Trophoblast cell (in vitro differentiated cells and primary cell): ENCODE data around the gene AP4S1.
A peak's percentile ranks its signal among the peaks of the same experiment; 100 is the strongest.

Source experiments
- DNase-seq, 2 donors: peaks; one replicate each; pipeline ENCODE4 v3.0.0-alpha.2; 2016
- H2AFZ ChIP-seq: 2 replicates; pipeline ENCODE4 v1.6.1; 2013; ENCODE audit warnings: low read length, moderate library complexity, mild to moderate bottlenecking; ENCODE audit not compliant: insufficient read depth, poor library complexity
- H2AK5ac ChIP-seq: 2 replicates; pipeline ENCODE4 v1.6.1; 2013; ENCODE audit warnings: mild to moderate bottlenecking, low read length
- H2BK120ac ChIP-seq: 2 replicates; pipeline ENCODE4 v1.6.1; 2013; ENCODE audit warnings: low read length, mild to moderate bottlenecking, moderate library complexity; ENCODE audit not compliant: insufficient read depth, poor library complexity
- H2BK12ac ChIP-seq: 2 replicates; pipeline ENCODE4 v1.6.1; 2013; ENCODE audit warnings: mild to moderate bottlenecking, low read length, moderate library complexity
- H2BK5ac ChIP-seq: 2 replicates; pipeline ENCODE4 v1.6.1; 2013; ENCODE audit warnings: low read length, low read depth, moderate library complexity, mild to moderate bottlenecking; ENCODE audit not compliant: poor library complexity
- H3K14ac ChIP-seq: 2 replicates; pipeline ENCODE4 v1.6.1; 2013; ENCODE audit warnings: mild to moderate bottlenecking, low read length
- H3K18ac ChIP-seq: 2 replicates; pipeline ENCODE4 v1.6.1; 2013; ENCODE audit warnings: mild to moderate bottlenecking, low read length
- H3K23ac ChIP-seq: 2 replicates; pipeline ENCODE4 v1.6.1; 2013; ENCODE audit warnings: low read length
- H3K27ac ChIP-seq: 2 replicates; pipeline ENCODE4 v1.5.1; 2013; ENCODE audit warnings: low read depth, mild to moderate bottlenecking, inconsistent platforms, low read length, moderate library complexity
- H3K27me3 ChIP-seq: 2 replicates; pipeline ENCODE4 v1.6.1; 2013; ENCODE audit warnings: inconsistent platforms, mild to moderate bottlenecking, low read length, moderate library complexity; ENCODE audit not compliant: insufficient read depth
- H3K36me3 ChIP-seq, 2 experiments: 1 replicate in 1 of 2; 2 replicates in 1 of 2; pipeline ENCODE4 v1.6.1; 2013; ENCODE audit warnings: low read length in 2 of 2, mild to moderate bottlenecking in 2 of 2, moderate library complexity in 1 of 2; ENCODE audit not compliant: insufficient read depth in 2 of 2, control insufficient read depth in 1 of 2
- H3K4ac ChIP-seq: 2 replicates; pipeline ENCODE4 v1.6.1; 2013; ENCODE audit warnings: low read depth, mild to moderate bottlenecking, low read length, moderate library complexity
- H3K4me1 ChIP-seq, 2 experiments: 1 replicate in 1 of 2; 2 replicates in 1 of 2; pipeline ENCODE4 v1.6.1; 2013; ENCODE audit warnings: low read length in 2 of 2, mild to moderate bottlenecking in 2 of 2, moderate library complexity in 1 of 2; ENCODE audit not compliant: insufficient read depth in 2 of 2, control insufficient read depth in 1 of 2
- H3K4me2 ChIP-seq: 2 replicates; pipeline ENCODE4 v1.6.1; 2013; ENCODE audit warnings: inconsistent platforms, mild to moderate bottlenecking, low read length, moderate library complexity
- H3K4me3 ChIP-seq: 2 replicates; pipeline ENCODE4 v1.5.1; 2013; ENCODE audit warnings: mild to moderate bottlenecking, low read depth, low read length, inconsistent platforms
- H3K79me1 ChIP-seq: one replicate; pipeline ENCODE4 v1.6.1; 2013; ENCODE audit warnings: low read length
- H3K79me2 ChIP-seq: 2 replicates; pipeline ENCODE4 v1.6.1; 2013; ENCODE audit warnings: low read length, mild to moderate bottlenecking; ENCODE audit not compliant: control insufficient read depth, insufficient read depth, poor library complexity
- H3K9ac ChIP-seq: 2 replicates; pipeline ENCODE4 v1.6.1; 2013; ENCODE audit warnings: mild to moderate bottlenecking, low read length
- H3K9me3 ChIP-seq: 2 replicates; pipeline ENCODE4 v1.6.1; 2013; ENCODE audit warnings: low read depth, mild to moderate bottlenecking, control low read depth, inconsistent platforms, low read length; ENCODE audit not compliant: insufficient read depth
- H4K12ac ChIP-seq: 2 replicates; pipeline ENCODE4 v1.6.1; 2013; ENCODE audit warnings: low read depth, mild to moderate bottlenecking, low read length, moderate library complexity
- H4K8ac ChIP-seq: 2 replicates; pipeline ENCODE4 v1.6.1; 2013; ENCODE audit warnings: low read depth, mild to moderate bottlenecking, low read length, moderate library complexity
- H4K91ac ChIP-seq: one replicate; pipeline ENCODE4 v1.6.1; 2013; ENCODE audit warnings: low read depth, mild to moderate bottlenecking, low read length, moderate library complexity
- WGBS: extraction: QIAGEN DNeasy Blood & Tissue Kit; methylation state at CpG from one replicate; pipeline ENCODE4 v1.1.7; 2013; ENCODE audit warnings: missing lambda C conversion rate; ENCODE audit not compliant: insufficient read length, insufficient coverage; ENCODE audit errors: extremely low coverage; 5-methylcytosine and 5-hydroxymethylcytosine counted together

The AP4S1 gene

DNA sequence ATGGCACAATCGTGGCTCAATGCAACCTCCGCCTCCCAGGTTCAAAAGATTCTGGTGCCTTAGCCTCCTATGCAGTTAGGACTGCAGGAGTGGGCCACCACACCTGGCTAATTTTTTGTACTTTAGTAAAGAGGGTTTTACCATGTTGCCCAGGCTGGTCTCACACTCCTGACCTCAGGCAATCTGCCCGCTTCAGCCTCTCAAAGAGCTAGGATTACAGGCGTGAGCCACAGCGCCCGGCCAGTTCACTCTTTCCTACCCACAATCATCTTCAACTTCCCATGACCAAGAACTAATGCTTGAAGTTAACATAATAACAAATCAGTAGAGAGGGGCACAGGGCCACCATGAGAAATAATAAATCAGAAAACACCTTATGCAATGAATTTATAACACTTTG, 99.8 kb downstream of the AP4S1 start:
- H3K18ac ChIP-seq = no peak overlapping the region
- no peak overlapping the region for H3K23ac ChIP-seq
- no peak overlapping the region for H2AK5ac ChIP-seq
- no peak overlapping the region for H2BK5ac ChIP-seq
- no peaks in the 10 kb centered on the region for H3K27me3 ChIP-seq
- H3K9ac ChIP-seq = no peak overlapping the region
- H3K9me3 ChIP-seq = peaks cover 3% of the 10 kb centered on the region
- no peak overlapping the region for H4K12ac ChIP-seq
- no peak overlapping the region for H4K91ac ChIP-seq
- no peak overlapping the region for H3K4me2 ChIP-seq
- peaks cover 27 to 35% of the 10 kb centered on the region in 2 experiments for H3K36me3 ChIP-seq
- WGBS = no CpG with 5 or more reads among the region's 6 CpGs
- H3K14ac ChIP-seq = no peak overlapping the region
- H3K27ac ChIP-seq = no peak overlapping the region
- no peak overlapping the region for H2AFZ ChIP-seq
- no peaks in the 10 kb centered on the region for H3K79me1 ChIP-seq
- H2BK12ac ChIP-seq = no peak overlapping the region
- no peak overlapping the region for H2BK120ac ChIP-seq
- DNase-seq = no peak
- H3K79me2 ChIP-seq = no peaks in the 10 kb centered on the region
- no peaks in the 10 kb centered on the region for H3K4me1 ChIP-seq
- H4K8ac ChIP-seq = no peak overlapping the region
- no peak overlapping the region for H3K4ac ChIP-seq
- no peak overlapping the region for H3K4me3 ChIP-seq

DNA sequence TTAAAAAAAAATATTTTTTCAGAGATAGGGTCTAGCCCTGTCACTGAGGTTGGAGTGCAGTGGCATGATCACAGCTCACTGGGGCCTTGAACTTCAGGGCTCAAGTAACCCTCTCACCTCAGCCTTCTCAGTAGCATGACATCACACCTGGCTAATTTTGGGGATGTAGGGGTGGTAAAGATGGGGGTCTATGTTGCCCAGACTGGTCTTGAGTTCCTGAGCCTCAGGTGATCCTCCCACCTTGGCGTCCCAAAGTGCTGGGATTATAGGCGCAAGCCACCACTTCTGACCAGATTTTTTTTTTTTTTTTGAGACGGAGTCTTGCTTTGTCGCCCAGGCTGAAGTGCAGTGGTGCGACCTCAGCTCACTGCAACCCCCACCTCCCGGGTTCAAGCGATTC, 101.2 kb downstream of the AP4S1 start:
- Histone ChIP-seq H3K79me2 (no peaks in the 10 kb centered on the region), H3K27ac (no peak overlapping the region), H2BK120ac (no peak overlapping the region), H3K4me3 (no peak overlapping the region), H4K12ac (no peak overlapping the region), H3K9me3 (peaks cover 3% of the 10 kb centered on the region), H2AFZ (no peak overlapping the region), H2BK5ac (no peak overlapping the region), H3K4me1 (no peaks in the 10 kb centered on the region), H3K18ac (no peak overlapping the region), H3K4me2 (no peak overlapping the region), H3K4ac (no peak overlapping the region), H3K27me3 (no peaks in the 10 kb centered on the region), H3K79me1 (no peaks in the 10 kb centered on the region), H4K91ac (no peak overlapping the region), H3K9ac (no peak overlapping the region), H2AK5ac (no peak overlapping the region), H3K14ac (no peak overlapping the region), H4K8ac (no peak overlapping the region), H2BK12ac (no peak overlapping the region), H3K36me3 (peaks cover 23 to 28% of the 10 kb centered on the region in 2 experiments), H3K23ac (no peak overlapping the region)
- DNase-seq = no peak
- no CpG with 5 or more reads among the region's 7 CpGs for WGBS

DNA sequence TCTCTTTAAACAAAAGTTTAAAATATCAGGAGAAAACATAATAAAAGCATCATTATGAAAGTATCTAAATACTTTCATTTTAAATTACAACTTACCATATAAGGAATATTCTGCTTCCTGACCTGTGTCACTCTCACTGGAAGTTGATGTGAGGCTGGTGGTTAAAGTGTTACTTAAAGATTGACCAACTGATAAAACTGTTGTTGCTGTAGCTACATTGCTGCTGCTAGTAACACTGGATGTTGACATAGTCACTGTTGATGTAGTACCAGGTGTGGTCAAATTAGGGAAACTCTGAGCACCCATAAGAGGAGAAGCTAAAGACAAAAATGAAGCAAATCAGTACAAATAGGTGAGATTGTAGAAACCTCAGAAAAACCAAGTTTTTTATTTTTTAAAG, 102.2 kb downstream of the AP4S1 start:
- H2BK5ac ChIP-seq = no peak overlapping the region

DNA sequence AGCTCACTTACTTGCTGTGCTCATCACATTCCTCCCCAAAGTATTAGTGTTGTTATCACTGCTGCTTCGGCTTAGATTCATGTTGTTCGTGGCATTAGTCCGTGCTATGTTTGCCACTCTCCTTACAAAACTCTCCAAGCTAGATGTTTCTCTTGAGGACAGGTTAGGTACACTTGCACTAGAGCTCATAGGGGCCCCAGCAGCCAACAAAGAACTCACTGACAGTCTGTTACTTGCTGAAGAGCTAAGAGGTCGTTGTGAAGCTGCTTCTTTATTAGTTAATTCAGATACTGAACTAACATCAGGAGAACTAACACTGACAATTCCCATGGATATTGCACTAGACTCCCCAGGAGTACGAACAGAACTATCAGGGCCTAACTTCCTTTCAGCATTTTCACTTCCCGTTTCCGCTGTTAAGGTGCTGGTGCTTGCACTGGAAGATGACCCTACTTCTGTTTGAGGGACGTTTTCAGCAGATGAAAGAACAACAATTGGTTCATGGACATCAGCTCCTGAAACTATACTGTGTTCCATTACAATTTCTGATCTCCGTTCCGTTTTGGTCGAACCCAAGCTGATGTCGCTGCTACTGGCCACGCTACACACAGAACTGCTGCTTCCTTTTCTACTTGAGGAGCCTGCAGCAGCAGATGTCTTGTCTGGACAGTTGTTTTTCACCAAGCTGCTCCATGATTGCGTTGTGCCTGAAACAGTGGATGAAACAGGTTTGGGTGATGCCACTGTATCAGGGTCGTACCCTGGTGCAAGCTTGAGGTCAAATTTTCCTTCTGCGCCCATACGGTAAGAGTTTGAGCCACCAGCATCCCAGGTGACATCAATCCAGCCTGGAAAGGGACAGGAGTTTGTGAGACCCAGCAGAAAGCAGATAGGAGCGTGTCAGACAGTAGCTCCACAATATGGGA, 103.4 kb downstream of the AP4S1 start:
- Histone ChIP-seq H3K4me3 (no peak overlapping the region), H3K9me3 (no peaks in the 10 kb centered on the region), H2AK5ac (no peak overlapping the region), H2AFZ (no peak overlapping the region), H4K12ac (no peak overlapping the region), H3K27me3 (no peaks in the 10 kb centered on the region), H3K79me2 (no peaks in the 10 kb centered on the region), H3K79me1 (no peaks in the 10 kb centered on the region), H2BK12ac (no peak overlapping the region), H3K4me1 (no peaks in the 10 kb centered on the region), H2BK5ac (no peak overlapping the region), H3K23ac (peak overlapping the region; percentile 34), H3K9ac (no peak overlapping the region), H4K8ac (no peak overlapping the region), H3K18ac (no peak overlapping the region), H3K14ac (no peak overlapping the region), H3K27ac (no peak overlapping the region), H2BK120ac (no peak overlapping the region), H3K4ac (no peak overlapping the region), H4K91ac (no peak overlapping the region), H3K4me2 (no peak overlapping the region), H3K36me3 (peaks cover 23% of the 10 kb centered on the region in 2 experiments)
- DNase-seq = no peak
- no CpG with 5 or more reads among the region's 18 CpGs for WGBS

More for the DNA sequence above, 102.2 kb downstream of the AP4S1 start:
- Histone ChIP-seq H3K4me3 (no peak overlapping the region), H3K14ac (no peak overlapping the region), H2BK120ac (no peak overlapping the region), H2AFZ (no peak overlapping the region), H3K9ac (no peak overlapping the region), H3K23ac (no peak overlapping the region), H3K9me3 (no peaks in the 10 kb centered on the region), H2BK12ac (no peak overlapping the region), H3K4ac (no peak overlapping the region), H3K18ac (no peak overlapping the region), H4K91ac (no peak overlapping the region), H4K8ac (no peak overlapping the region), H2AK5ac (no peak overlapping the region), H3K36me3 (peaks cover 20 to 22% of the 10 kb centered on the region in 2 experiments), H3K27ac (no peak overlapping the region), H4K12ac (no peak overlapping the region), H3K27me3 (no peaks in the 10 kb centered on the region), H3K4me2 (no peak overlapping the region), H3K79me2 (no peaks in the 10 kb centered on the region), H3K79me1 (no peaks in the 10 kb centered on the region), H3K4me1 (no peaks in the 10 kb centered on the region)
- DNase-seq = no peak
